ENCODE data around the gene RAG1.

RAG1 gene

DNA sequence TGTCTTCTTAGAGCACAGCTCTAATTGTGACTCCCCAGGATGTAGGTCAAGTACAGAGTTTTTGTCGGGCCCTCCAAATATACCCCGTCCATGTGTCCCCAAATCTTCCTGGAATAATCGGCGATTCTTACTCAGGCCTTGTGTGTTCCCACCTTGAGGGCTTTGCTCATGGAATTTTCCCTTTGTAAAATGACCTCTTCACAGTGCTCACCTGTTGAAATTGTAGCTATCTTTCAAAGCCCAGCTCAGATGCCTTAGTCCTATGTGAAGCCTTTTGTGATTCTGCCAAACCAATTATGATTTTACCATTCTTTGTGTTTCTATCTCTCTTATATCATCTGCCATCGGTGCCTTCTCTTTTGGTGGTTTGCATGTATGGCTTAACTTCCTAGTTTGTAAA, 60.3 kb downstream of the RAG1 start:
- DNase-seq (ENCODE audit: low read depth) = no peak

DNA sequence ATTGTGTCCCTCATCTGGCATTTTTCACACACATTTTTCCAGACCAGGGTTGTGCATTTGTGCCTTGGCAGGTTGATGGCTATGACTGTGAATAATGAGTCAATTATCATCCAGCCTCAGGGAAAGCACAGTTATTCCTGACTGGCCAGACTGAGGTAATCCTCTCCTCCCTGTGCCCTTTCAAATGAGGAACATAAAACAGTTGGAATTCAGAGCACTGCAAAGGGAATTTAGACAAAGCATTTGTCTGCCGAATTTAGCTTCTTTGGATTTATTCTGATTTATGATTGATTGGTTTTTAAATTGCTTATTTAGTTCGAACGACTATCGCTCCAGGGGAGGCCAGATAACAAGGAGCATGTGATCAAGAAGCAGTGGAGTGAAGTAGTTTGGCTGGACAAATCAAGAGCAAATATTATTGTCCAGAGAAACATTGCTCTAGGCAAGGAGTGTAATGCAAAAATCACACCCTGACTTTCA, 61.0 kb downstream of the RAG1 start:
- no peak for DNase-seq (ENCODE audit: low read depth)

Measured in stimulated activated CD8-positive, alpha-beta memory T cell treated with anti-CD3 and anti-CD28 coated beads, Interleukin-7, amount 100 ng/mL, for 24 hours (primary cell).